ENCODE data around the gene CFAP210. TPM values are rescaled to one million over a fixed set of nuclear protein-coding genes. Genes with fewer than 3 reads are reported as not detected.

CFAP210 gene
- total RNA-seq, 3 donors from 2014 or later, result 0.66 to 3.4 TPM; not detected in 1

DNA sequence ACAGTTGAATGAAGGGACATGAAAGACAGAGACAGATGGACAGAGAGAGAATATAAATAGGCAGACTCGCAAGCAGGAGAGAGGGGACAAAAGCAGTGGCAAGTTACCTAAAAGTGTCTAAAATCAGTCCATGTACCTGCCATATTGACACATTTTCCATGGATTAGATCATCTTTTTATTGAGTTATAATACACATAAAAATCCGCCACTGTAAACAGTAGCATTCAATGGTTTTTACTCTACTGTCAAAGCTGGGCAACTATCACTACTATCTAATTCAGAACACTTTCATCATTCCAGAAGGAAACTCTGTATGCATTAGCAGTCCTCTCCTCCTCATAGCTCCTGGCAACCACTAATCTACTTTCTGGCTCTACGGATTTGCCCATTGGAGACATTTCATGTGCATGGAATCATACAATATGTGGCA, 10.1 kb downstream of the CFAP210 start:
- intact Hi-C loops (cut with DNase I; ENCODE audit: low total_unique reads), result no loop called here
- no peak overlapping the region for H3K4me3 ChIP-seq
- no peaks in the 10 kb centered on the region for H3K9me3 ChIP-seq
- H3K27ac ChIP-seq, result no peak overlapping the region
- no peaks in the 10 kb centered on the region for H3K4me1 ChIP-seq
- no peaks in the 10 kb centered on the region for H3K27me3 ChIP-seq
- TF ChIP-seq, protein P1, sequence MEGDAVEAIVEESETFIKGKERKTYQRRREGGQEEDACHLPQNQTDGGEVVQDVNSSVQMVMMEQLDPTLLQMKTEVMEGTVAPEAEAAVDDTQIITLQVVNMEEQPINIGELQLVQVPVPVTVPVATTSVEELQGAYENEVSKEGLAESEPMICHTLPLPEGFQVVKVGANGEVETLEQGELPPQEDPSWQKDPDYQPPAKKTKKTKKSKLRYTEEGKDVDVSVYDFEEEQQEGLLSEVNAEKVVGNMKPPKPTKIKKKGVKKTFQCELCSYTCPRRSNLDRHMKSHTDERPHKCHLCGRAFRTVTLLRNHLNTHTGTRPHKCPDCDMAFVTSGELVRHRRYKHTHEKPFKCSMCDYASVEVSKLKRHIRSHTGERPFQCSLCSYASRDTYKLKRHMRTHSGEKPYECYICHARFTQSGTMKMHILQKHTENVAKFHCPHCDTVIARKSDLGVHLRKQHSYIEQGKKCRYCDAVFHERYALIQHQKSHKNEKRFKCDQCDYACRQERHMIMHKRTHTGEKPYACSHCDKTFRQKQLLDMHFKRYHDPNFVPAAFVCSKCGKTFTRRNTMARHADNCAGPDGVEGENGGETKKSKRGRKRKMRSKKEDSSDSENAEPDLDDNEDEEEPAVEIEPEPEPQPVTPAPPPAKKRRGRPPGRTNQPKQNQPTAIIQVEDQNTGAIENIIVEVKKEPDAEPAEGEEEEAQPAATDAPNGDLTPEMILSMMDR (IDR thresholded peaks at IDR 0.05), result no peak
- no peak for TF ChIP-seq POLR2A (IDR thresholded peaks at IDR 0.05)
- TF ChIP-seq POLR2AphosphoS5 (IDR thresholded peaks at IDR 0.05), result no peak
- H3K36me3 ChIP-seq, result no peaks in the 10 kb centered on the region
- DNase-seq (ENCODE audit: low spot score in 2 of 2), result no peak

DNA sequence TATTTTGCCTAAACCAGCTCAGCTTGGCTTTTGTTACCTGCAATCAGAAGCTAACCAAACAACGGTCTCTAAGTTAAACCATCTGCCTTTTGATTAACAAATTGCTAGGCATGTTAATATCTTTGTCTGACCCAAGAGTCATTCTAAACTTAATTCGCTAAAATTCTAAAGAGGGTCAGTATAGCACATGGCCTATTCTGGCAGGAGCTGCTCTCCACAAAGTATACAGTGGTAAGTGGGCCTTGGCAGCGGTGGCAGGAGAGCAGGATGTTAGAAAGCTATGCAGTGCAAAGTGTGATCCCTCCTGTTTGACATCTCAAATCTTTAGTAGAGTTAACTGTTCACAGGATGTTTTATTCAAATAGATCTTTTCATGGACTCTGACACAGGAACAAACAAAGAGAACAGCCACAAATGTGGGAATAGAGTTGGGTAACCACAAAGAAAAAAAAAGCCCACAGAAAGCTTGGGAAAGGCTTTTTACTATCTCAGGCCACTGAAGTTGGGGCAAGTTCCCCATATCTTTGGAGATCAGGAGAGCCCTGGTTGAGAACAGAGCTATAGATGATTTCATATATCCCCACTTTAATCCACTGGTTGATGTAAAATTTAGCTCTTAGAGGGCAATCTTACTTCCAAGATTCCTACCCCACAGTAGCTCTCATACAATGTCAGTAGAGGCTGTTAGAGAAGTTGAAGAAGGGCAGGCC, 10.6 kb downstream of the CFAP210 start:
- H3K4me1 ChIP-seq, result no peaks in the 10 kb centered on the region
- TF ChIP-seq POLR2AphosphoS5 (IDR thresholded peaks at IDR 0.05) (no peak), POLR2A (IDR thresholded peaks at IDR 0.05) (no peak)
- TF ChIP-seq, protein P1 (IDR thresholded peaks at IDR 0.05), result no peak
- no peak overlapping the region for H3K4me3 ChIP-seq
- intact Hi-C loops (cut with DNase I; ENCODE audit: low total_unique reads), result no loop called here
- no peaks in the 10 kb centered on the region for H3K36me3 ChIP-seq
- no peaks in the 10 kb centered on the region for H3K9me3 ChIP-seq
- H3K27ac ChIP-seq, result no peak overlapping the region
- no peaks in the 10 kb centered on the region for H3K27me3 ChIP-seq
- no peak for DNase-seq (ENCODE audit: low spot score in 2 of 2)

DNA sequence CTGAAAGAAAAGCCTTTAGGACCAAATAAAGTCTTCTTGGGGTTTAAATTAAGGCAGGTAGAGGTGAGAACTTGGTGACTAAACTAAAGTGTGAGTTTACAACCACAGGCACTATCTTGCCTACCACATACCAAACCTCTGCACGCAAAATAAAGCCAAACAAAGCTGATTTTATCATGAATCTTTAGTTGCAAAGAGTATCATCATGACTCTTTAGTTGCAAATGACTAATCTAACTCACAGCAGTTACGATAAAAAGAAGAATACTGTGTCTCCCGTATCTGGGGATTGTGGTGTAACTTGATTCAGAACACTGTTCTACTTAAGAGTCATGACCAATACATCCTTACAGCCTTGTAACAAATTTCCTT, 11.2 kb downstream of the CFAP210 start:
- intact Hi-C loops (cut with DNase I; ENCODE audit: low total_unique reads), result no loop called here
- Histone ChIP-seq H3K9me3 (no peaks in the 10 kb centered on the region), H3K36me3 (no peaks in the 10 kb centered on the region), H3K27ac (no peak overlapping the region), H3K4me3 (no peak overlapping the region), H3K4me1 (no peaks in the 10 kb centered on the region), H3K27me3 (no peaks in the 10 kb centered on the region)
- no peak for DNase-seq (ENCODE audit: low spot score in 2 of 2)
- TF ChIP-seq, protein P1 (IDR thresholded peaks at IDR 0.05), result no peak
- TF ChIP-seq POLR2A (IDR thresholded peaks at IDR 0.05), result no peak
- no peak for TF ChIP-seq POLR2AphosphoS5 (IDR thresholded peaks at IDR 0.05)

DNA sequence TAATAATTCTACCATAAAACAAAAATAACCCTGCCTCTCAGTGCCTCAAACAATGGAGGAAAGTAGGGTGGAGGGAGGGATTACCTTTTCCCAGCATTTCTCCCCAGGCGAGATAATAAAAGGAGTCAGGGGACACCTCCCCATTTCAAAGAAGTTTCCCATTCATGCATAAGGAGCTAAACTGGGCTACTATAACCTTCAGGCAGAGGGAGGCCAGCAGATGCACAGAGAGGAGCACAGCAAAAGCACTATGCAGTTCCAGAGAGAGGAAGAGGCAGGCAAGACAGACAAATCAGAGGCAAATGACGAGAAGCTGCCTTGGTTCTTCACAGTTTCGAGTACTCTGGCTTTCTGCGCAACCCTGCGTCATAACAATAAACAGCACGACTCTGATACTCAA, 17.4 kb downstream of the CFAP210 start:
- intact Hi-C loops (cut with DNase I; ENCODE audit: low total_unique reads), result no loop called here

DNA sequence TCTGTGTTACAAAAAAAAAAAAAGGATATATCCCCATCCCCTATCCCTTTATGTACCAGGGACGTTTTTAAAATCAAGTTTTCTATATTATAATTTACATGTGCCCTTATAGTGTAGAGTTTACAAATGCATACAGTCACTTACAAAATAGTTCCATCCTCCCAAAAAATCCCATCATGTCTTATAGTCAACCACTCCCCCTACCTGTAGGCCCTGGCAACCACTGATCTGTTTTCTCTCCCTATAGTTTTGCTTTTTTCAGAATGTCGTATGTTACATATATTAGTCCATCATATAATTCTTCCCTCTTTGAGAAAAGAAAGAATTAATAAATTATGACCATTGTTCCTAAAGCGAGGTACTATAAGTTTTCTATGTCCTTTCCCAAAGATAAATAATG, 17.8 kb downstream of the CFAP210 start:
- Histone ChIP-seq H3K4me3 (no peak overlapping the region), H3K27ac (no peak overlapping the region), H3K4me1 (no peaks in the 10 kb centered on the region), H3K27me3 (no peaks in the 10 kb centered on the region), H3K36me3 (no peaks in the 10 kb centered on the region), H3K9me3 (no peaks in the 10 kb centered on the region)
- intact Hi-C loops (cut with DNase I; ENCODE audit: low total_unique reads), result no loop called here
- DNase-seq (ENCODE audit: low spot score in 2 of 2), result no peak
- TF ChIP-seq, protein P1 (IDR thresholded peaks at IDR 0.05), result no peak
- TF ChIP-seq POLR2A (IDR thresholded peaks at IDR 0.05), result no peak
- no peak for TF ChIP-seq POLR2AphosphoS5 (IDR thresholded peaks at IDR 0.05)

More for the DNA sequence above, 17.4 kb downstream of the CFAP210 start:
- Histone ChIP-seq H3K4me1 (no peaks in the 10 kb centered on the region), H3K27me3 (no peaks in the 10 kb centered on the region), H3K27ac (no peak overlapping the region), H3K36me3 (no peaks in the 10 kb centered on the region), H3K4me3 (no peak overlapping the region), H3K9me3 (no peaks in the 10 kb centered on the region)
- no peak for DNase-seq (ENCODE audit: low spot score in 2 of 2)
- TF ChIP-seq POLR2A (IDR thresholded peaks at IDR 0.05) (no peak), POLR2AphosphoS5 (IDR thresholded peaks at IDR 0.05) (no peak)
- TF ChIP-seq, protein P1 (IDR thresholded peaks at IDR 0.05), result no peak

Measured in breast epithelium (tissue), 4 donors.